GM23338 (cell line): ENCODE measurements around the gene MERTK.
"Not testable (repeated sequence)": the region's sequence is repeated elsewhere in the genome, so short reads cannot be mapped to it uniquely, and the experiment has no call there.

Experiments used
- CREB1 ChIP-seq: fragments of 250-450 bp; sonication (Bioruptor Pico); IDR thresholded peaks from 2 replicates; pipeline ENCODE4 v1.5.0; 2020; ENCODE audit warnings: low read depth, mild to moderate bottlenecking, moderate library complexity
- EZH2 ChIP-seq: fragments of 200-600 bp; sonication (generic); IDR thresholded peaks from one replicate; pipeline ENCODE4 v1.8.0; 2017; ENCODE audit warnings: antibody characterized with exemption, mild to moderate bottlenecking, low read depth; ENCODE audit not compliant: unreplicated experiment
- EZH2phosphoT487 ChIP-seq: fragments of 200-600 bp; sonication (generic); IDR thresholded peaks from one replicate; pipeline ENCODE4 v1.8.1; 2018; ENCODE audit warnings: antibody characterized with exemption; ENCODE audit not compliant: unreplicated experiment
- JUNB ChIP-seq: IDR thresholded peaks from one replicate; pipeline ENCODE4 v1.6.1; 2016; ENCODE audit warnings: antibody characterized with exemption; ENCODE audit not compliant: unreplicated experiment
- NANOG ChIP-seq: IDR thresholded peaks from 2 replicates; pipeline ENCODE4 v1.6.1; 2016; ENCODE audit warnings: antibody characterized with exemption, borderline replicate concordance
- POLR2AphosphoS5 ChIP-seq: IDR thresholded peaks from 2 replicates; pipeline ENCODE4 v1.6.1; 2016; ENCODE audit warnings: antibody characterized with exemption, low read depth
- REST ChIP-seq: IDR thresholded peaks from one replicate; pipeline ENCODE4 v1.6.1; 2018; ENCODE audit warnings: antibody characterized with exemption; ENCODE audit not compliant: unreplicated experiment
- ZNF114 ChIP-seq: fragments of 250-450 bp; sonication (Bioruptor Pico); IDR thresholded peaks from 2 replicates; pipeline ENCODE4 v1.5.0; 2020; ENCODE audit warnings: mild to moderate bottlenecking, moderate library complexity
- ZNF331 ChIP-seq: fragments of 250-450 bp; sonication (Bioruptor Pico); IDR thresholded peaks from 2 replicates; pipeline ENCODE4 v1.5.0; 2020; ENCODE audit warnings: low read depth, mild to moderate bottlenecking, moderate library complexity
- TF ChIP-seq, protein P1 (sequence below), 2 experiments: fragments of 200-600 bp in 1 of 2; sonication (generic) in 1 of 2; conservative IDR thresholded peaks; 2 replicates each; pipeline versions ENCODE4 v1.5.1 to v1.6.1; 2016 to 2017; ENCODE audit warnings: antibody characterized with exemption in 2 of 2, low read depth in 2 of 2, mild to moderate bottlenecking in 2 of 2, moderate library complexity in 1 of 2
- TF ChIP-seq, protein P2 (sequence below): IDR thresholded peaks from 2 replicates; pipeline ENCODE4 v1.6.1; 2016; ENCODE audit warnings: antibody characterized with exemption

DNA sequence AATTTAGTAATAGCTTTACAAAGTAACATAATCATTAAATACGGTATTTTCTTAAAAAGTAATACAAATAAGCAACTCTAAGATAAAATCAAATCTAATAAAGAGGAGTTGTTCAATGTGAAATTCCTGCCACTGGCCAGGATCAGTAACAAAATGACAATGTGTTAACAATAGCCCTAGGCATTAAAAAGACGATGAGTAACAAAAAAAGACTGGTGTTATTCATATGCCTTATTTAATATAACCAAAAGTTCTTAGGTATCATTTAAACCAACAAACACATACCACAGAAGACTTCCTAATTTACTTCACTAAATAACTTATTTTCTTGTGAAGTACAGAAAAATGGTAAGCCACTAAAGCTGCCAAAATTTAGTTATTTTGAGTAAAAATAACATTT lies 25.6 kb upstream of the MERTK start:
- TF ChIP-seq, protein P1, sequence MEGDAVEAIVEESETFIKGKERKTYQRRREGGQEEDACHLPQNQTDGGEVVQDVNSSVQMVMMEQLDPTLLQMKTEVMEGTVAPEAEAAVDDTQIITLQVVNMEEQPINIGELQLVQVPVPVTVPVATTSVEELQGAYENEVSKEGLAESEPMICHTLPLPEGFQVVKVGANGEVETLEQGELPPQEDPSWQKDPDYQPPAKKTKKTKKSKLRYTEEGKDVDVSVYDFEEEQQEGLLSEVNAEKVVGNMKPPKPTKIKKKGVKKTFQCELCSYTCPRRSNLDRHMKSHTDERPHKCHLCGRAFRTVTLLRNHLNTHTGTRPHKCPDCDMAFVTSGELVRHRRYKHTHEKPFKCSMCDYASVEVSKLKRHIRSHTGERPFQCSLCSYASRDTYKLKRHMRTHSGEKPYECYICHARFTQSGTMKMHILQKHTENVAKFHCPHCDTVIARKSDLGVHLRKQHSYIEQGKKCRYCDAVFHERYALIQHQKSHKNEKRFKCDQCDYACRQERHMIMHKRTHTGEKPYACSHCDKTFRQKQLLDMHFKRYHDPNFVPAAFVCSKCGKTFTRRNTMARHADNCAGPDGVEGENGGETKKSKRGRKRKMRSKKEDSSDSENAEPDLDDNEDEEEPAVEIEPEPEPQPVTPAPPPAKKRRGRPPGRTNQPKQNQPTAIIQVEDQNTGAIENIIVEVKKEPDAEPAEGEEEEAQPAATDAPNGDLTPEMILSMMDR (conservative IDR thresholded peaks at IDR 0.05; ENCODE audit: low read depth in 2 of 2), result not testable (repeated sequence)
- not testable (repeated sequence) for TF ChIP-seq CREB1; EZH2; REST; EZH2phosphoT487; JUNB; POLR2AphosphoS5; ZNF114 (CRISPR knock-in tag); ZNF331 (CRISPR knock-in tag); NANOG
- TF ChIP-seq, protein P2, sequence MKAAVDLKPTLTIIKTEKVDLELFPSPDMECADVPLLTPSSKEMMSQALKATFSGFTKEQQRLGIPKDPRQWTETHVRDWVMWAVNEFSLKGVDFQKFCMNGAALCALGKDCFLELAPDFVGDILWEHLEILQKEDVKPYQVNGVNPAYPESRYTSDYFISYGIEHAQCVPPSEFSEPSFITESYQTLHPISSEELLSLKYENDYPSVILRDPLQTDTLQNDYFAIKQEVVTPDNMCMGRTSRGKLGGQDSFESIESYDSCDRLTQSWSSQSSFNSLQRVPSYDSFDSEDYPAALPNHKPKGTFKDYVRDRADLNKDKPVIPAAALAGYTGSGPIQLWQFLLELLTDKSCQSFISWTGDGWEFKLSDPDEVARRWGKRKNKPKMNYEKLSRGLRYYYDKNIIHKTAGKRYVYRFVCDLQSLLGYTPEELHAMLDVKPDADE, result not testable (repeated sequence)
